Measurements from ENCODE around the gene TTF2. TPM values are rescaled to one million over a fixed set of nuclear protein-coding genes. Genes with fewer than 3 reads are reported as not detected.

Gene TTF2
- total and polyA plus RNA-seq, 9 of the 15 experiments (the other 6 are each of a cell fraction or from before 2014, with no cell fraction given), result 9.4 to 71.1 (median 42.1) TPM

DNA sequence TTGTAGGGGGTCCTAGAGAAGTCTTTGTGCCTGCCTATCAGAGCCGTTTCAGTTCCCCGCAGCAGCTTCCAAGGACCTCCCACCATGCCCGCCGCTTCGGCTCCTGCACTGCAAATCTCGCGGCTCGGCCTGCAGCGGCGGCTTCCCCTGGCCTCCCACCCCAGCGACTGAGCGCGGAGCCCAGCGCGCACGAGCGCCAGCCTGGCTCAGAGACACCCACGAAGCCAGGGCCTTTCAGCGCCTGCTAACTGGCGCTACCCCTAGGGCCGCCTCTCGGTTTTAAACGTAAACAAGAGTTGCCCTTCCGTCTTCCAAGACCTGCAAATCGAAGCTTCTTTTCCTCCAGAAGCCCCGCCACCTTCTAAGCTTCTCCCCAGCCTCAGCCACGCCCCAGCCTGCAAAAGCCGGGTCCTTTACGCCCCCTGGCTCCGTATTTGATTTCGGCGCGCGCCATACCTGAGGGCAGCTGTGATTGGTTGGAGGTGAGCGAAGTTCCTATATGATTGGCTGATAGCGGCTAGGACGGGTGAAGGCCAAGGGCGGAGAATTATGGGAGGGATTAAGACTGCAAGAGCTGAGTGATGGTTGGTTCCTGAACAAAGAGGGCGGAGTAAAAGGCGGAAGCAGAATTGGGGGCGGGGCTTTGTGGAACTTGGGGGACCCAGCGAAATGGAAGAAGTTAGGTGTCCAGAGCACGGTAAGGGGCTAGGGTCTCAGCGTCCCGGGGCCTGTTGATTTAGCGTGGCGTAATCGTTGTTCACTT is at the start of gene TTF2 (continued):
- TF ChIP-seq, protein P1, sequence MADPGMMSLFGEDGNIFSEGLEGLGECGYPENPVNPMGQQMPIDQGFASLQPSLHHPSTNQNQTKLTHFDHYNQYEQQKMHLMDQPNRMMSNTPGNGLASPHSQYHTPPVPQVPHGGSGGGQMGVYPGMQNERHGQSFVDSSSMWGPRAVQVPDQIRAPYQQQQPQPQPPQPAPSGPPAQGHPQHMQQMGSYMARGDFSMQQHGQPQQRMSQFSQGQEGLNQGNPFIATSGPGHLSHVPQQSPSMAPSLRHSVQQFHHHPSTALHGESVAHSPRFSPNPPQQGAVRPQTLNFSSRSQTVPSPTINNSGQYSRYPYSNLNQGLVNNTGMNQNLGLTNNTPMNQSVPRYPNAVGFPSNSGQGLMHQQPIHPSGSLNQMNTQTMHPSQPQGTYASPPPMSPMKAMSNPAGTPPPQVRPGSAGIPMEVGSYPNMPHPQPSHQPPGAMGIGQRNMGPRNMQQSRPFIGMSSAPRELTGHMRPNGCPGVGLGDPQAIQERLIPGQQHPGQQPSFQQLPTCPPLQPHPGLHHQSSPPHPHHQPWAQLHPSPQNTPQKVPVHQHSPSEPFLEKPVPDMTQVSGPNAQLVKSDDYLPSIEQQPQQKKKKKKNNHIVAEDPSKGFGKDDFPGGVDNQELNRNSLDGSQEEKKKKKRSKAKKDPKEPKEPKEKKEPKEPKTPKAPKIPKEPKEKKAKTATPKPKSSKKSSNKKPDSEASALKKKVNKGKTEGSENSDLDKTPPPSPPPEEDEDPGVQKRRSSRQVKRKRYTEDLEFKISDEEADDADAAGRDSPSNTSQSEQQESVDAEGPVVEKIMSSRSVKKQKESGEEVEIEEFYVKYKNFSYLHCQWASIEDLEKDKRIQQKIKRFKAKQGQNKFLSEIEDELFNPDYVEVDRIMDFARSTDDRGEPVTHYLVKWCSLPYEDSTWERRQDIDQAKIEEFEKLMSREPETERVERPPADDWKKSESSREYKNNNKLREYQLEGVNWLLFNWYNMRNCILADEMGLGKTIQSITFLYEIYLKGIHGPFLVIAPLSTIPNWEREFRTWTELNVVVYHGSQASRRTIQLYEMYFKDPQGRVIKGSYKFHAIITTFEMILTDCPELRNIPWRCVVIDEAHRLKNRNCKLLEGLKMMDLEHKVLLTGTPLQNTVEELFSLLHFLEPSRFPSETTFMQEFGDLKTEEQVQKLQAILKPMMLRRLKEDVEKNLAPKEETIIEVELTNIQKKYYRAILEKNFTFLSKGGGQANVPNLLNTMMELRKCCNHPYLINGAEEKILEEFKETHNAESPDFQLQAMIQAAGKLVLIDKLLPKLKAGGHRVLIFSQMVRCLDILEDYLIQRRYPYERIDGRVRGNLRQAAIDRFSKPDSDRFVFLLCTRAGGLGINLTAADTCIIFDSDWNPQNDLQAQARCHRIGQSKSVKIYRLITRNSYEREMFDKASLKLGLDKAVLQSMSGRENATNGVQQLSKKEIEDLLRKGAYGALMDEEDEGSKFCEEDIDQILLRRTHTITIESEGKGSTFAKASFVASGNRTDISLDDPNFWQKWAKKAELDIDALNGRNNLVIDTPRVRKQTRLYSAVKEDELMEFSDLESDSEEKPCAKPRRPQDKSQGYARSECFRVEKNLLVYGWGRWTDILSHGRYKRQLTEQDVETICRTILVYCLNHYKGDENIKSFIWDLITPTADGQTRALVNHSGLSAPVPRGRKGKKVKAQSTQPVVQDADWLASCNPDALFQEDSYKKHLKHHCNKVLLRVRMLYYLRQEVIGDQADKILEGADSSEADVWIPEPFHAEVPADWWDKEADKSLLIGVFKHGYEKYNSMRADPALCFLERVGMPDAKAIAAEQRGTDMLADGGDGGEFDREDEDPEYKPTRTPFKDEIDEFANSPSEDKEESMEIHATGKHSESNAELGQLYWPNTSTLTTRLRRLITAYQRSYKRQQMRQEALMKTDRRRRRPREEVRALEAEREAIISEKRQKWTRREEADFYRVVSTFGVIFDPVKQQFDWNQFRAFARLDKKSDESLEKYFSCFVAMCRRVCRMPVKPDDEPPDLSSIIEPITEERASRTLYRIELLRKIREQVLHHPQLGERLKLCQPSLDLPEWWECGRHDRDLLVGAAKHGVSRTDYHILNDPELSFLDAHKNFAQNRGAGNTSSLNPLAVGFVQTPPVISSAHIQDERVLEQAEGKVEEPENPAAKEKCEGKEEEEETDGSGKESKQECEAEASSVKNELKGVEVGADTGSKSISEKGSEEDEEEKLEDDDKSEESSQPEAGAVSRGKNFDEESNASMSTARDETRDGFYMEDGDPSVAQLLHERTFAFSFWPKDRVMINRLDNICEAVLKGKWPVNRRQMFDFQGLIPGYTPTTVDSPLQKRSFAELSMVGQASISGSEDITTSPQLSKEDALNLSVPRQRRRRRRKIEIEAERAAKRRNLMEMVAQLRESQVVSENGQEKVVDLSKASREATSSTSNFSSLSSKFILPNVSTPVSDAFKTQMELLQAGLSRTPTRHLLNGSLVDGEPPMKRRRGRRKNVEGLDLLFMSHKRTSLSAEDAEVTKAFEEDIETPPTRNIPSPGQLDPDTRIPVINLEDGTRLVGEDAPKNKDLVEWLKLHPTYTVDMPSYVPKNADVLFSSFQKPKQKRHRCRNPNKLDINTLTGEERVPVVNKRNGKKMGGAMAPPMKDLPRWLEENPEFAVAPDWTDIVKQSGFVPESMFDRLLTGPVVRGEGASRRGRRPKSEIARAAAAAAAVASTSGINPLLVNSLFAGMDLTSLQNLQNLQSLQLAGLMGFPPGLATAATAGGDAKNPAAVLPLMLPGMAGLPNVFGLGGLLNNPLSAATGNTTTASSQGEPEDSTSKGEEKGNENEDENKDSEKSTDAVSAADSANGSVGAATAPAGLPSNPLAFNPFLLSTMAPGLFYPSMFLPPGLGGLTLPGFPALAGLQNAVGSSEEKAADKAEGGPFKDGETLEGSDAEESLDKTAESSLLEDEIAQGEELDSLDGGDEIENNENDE (IDR thresholded peaks at IDR 0.05; ENCODE audit: low read depth, low read length), result no peak
- no peak for TF ChIP-seq SRSF9 (IDR thresholded peaks at IDR 0.05; ENCODE audit: borderline replicate concordance, low read depth, low read length)
- no peak for TF ChIP-seq ZNF23 (CRISPR knock-in tag; IDR thresholded peaks at IDR 0.05)
- TF ChIP-seq ZNF551 (CRISPR knock-in tag; IDR thresholded peaks at IDR 0.05), result no peak
- peak; percentile 81; the same call in 1 of the 2 replicates for TF ChIP-seq CHCHD3 (CRISPR knock-in tag; IDR thresholded peaks at IDR 0.05)
- TF ChIP-seq HCFC1 (IDR thresholded peaks at IDR 0.05; ENCODE audit: low read depth, low read length), result 0 out of 2 replicates have a peak, but pooled peaks have one; percentile 30
- 0 out of 2 replicates have a peak, but pooled peaks have one; percentile 2 for TF ChIP-seq NR2C1 (IDR thresholded peaks at IDR 0.05)
- TF ChIP-seq NR2C1 (tag; IDR thresholded peaks at IDR 0.05), result no peak; the same call in 1 of the 2 replicates
- TF ChIP-seq, protein P2, sequence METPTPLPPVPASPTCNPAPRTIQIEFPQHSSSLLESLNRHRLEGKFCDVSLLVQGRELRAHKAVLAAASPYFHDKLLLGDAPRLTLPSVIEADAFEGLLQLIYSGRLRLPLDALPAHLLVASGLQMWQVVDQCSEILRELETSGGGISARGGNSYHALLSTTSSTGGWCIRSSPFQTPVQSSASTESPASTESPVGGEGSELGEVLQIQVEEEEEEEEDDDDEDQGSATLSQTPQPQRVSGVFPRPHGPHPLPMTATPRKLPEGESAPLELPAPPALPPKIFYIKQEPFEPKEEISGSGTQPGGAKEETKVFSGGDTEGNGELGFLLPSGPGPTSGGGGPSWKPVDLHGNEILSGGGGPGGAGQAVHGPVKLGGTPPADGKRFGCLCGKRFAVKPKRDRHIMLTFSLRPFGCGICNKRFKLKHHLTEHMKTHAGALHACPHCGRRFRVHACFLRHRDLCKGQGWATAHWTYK (CRISPR knock-in tag; IDR thresholded peaks at IDR 0.05), result 0 out of 2 replicates have a peak, but pooled peaks have one; percentile 42
- no peak for TF ChIP-seq SMAD2 (IDR thresholded peaks at IDR 0.05; ENCODE audit: low read depth, low read length)
- no peak for TF ChIP-seq NFIX (CRISPR knock-in tag; IDR thresholded peaks at IDR 0.05; ENCODE audit: low read depth)
- TF ChIP-seq ESRRA (IDR thresholded peaks at IDR 0.05; ENCODE audit: borderline replicate concordance, low read depth), result no peak; the same call in 1 of the 2 replicates
- TF ChIP-seq, protein P3, sequence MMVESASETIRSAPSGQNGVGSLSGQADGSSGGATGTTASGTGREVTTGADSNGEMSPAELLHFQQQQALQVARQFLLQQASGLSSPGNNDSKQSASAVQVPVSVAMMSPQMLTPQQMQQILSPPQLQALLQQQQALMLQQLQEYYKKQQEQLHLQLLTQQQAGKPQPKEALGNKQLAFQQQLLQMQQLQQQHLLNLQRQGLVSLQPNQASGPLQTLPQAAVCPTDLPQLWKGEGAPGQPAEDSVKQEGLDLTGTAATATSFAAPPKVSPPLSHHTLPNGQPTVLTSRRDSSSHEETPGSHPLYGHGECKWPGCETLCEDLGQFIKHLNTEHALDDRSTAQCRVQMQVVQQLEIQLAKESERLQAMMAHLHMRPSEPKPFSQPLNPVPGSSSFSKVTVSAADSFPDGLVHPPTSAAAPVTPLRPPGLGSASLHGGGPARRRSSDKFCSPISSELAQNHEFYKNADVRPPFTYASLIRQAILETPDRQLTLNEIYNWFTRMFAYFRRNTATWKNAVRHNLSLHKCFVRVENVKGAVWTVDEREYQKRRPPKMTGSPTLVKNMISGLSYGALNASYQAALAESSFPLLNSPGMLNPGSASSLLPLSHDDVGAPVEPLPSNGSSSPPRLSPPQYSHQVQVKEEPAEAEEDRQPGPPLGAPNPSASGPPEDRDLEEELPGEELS (CRISPR knock-in tag; IDR thresholded peaks at IDR 0.05; ENCODE audit: borderline replicate concordance), result peak; percentile 69; the same call in 1 of the 2 replicates

All from K562 (cell line).